WTC11 (cell line): ENCODE data around the gene CEP104.

Experiments
- ZNF263 ChIP-seq: sonication (generic); formaldehyde crosslinking; IDR thresholded peaks from 2 replicates; pipeline ENCODE4 v1.8.1; 2022; ENCODE audit warnings: low read depth, mild to moderate bottlenecking, moderate library complexity, missing genetic modification reagents
- TF ChIP-seq, protein P1 (sequence below): sonication (generic); formaldehyde crosslinking; IDR thresholded peaks from 2 replicates; pipeline ENCODE4 v1.8.0; 2022; ENCODE audit warnings: mild to moderate bottlenecking, missing genetic modification reagents

GRCh38 chr1:3785456-3786157 lies 71.4 kb downstream of the CEP104 start:
- TF ChIP-seq, protein P1, sequence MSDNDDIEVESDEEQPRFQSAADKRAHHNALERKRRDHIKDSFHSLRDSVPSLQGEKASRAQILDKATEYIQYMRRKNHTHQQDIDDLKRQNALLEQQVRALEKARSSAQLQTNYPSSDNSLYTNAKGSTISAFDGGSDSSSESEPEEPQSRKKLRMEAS (CRISPR knock-in tag), result no peak
- no peak for TF ChIP-seq ZNF263 (CRISPR knock-in tag)
